ENCODE data around the gene SIGLEC15.

- TF ChIP-seq TAF1 (IDR thresholded peaks at IDR 0.05; ENCODE audit: borderline replicate concordance, low read depth, low read length) = no peak
- TF ChIP-seq POLR2A (IDR thresholded peaks at IDR 0.05; ENCODE audit: low read depth, low read length) = no peak
These were observed 16.4 kb downstream of the SIGLEC15 start for GRCh38 chr18:45841765-45842442.
